Type B pancreatic cell (in vitro differentiated cells): ENCODE data around the gene MKS1. TPM values are rescaled to one million over a fixed set of nuclear protein-coding genes. Genes with fewer than 3 reads are reported as not detected.

Source experiments
- DNase-seq: peaks from one replicate; pipeline ENCODE4 v3.0.0; 2021; ENCODE audit warnings: mixed read lengths; ENCODE audit not compliant: unreplicated experiment; ENCODE audit errors: extremely low spot score
- H3K27ac Mint-ChIP-seq: 2 replicates; pipeline ENCODE4 v1.8.0; 2021; ENCODE audit warnings: mild to moderate bottlenecking, mixed read lengths
- H3K27me3 Mint-ChIP-seq: 2 replicates; pipeline ENCODE4 v1.8.0; 2021; ENCODE audit warnings: mixed read lengths
- H3K36me3 Mint-ChIP-seq: 2 replicates; pipeline ENCODE4 v1.8.0; 2021; ENCODE audit warnings: mixed read lengths
- H3K4me1 Mint-ChIP-seq: one replicate; pipeline ENCODE4 v1.8.0; 2021; ENCODE audit warnings: mixed read lengths; ENCODE audit not compliant: unreplicated experiment
- H3K4me3 Mint-ChIP-seq: 2 replicates; pipeline ENCODE4 v1.8.0; 2021; ENCODE audit warnings: mild to moderate bottlenecking, mixed read lengths
- H3K9me3 Mint-ChIP-seq: 2 replicates; pipeline ENCODE4 v1.8.0; 2021; ENCODE audit warnings: mixed read lengths
- total RNA-seq: library from RNA; stranded (reverse); gene quantifications from 2 replicates; pipeline ENCODE4 v1.2.1, GENCODE V29; 2021; ENCODE audit warnings: low replicate concordance
- TF ChIP-seq, protein P1 (sequence below): fragments of 200-600 bp; sonication (generic); conservative IDR thresholded peaks from 2 replicates; pipeline ENCODE4 v1.5.0; 2021; ENCODE audit warnings: antibody characterized with exemption, mild to moderate bottlenecking

MKS1 gene
- total RNA-seq, 1 donor from 2014 or later = 33.2 TPM

DNA sequence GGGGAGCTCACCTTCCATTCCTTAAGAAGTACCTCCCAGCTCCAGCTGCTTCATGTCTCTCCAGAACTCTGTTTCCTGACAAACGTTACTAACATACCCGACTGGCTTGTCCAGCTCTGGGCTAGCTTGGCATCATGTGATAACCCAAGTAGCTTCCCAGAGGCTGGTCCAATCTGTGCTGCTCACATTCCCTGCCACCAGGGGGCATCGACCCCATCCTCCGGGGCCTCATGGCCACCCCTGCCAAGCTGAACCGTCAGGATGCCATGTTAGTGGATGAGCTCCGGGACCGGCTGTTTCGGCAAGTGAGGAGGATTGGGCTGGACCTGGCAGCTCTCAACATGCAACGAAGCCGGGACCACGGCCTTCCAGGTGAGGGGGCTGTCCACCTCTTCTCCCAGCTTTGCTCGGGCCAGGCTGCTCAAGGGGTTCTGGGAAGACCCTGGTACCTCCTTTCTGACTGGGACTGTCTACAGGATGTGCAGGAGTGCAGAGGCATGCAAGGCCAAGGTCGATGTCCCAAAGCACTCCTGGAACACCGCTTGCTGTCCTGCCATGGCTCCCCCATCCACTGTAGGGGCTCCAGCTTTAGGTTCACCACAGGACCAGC lies 18.9 kb downstream of the MKS1 start:
- no peaks in the 10 kb centered on the region for H3K36me3 Mint-ChIP-seq
- peaks cover 40% of the 10 kb centered on the region for H3K27me3 Mint-ChIP-seq
- TF ChIP-seq, protein P1, sequence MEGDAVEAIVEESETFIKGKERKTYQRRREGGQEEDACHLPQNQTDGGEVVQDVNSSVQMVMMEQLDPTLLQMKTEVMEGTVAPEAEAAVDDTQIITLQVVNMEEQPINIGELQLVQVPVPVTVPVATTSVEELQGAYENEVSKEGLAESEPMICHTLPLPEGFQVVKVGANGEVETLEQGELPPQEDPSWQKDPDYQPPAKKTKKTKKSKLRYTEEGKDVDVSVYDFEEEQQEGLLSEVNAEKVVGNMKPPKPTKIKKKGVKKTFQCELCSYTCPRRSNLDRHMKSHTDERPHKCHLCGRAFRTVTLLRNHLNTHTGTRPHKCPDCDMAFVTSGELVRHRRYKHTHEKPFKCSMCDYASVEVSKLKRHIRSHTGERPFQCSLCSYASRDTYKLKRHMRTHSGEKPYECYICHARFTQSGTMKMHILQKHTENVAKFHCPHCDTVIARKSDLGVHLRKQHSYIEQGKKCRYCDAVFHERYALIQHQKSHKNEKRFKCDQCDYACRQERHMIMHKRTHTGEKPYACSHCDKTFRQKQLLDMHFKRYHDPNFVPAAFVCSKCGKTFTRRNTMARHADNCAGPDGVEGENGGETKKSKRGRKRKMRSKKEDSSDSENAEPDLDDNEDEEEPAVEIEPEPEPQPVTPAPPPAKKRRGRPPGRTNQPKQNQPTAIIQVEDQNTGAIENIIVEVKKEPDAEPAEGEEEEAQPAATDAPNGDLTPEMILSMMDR = peak; percentile 77
- DNase-seq = no peak
- H3K27ac Mint-ChIP-seq = no peak overlapping the region
- H3K4me3 Mint-ChIP-seq = no peak overlapping the region
- H3K9me3 Mint-ChIP-seq = no peaks in the 10 kb centered on the region
- no peaks in the 10 kb centered on the region for H3K4me1 Mint-ChIP-seq

DNA sequence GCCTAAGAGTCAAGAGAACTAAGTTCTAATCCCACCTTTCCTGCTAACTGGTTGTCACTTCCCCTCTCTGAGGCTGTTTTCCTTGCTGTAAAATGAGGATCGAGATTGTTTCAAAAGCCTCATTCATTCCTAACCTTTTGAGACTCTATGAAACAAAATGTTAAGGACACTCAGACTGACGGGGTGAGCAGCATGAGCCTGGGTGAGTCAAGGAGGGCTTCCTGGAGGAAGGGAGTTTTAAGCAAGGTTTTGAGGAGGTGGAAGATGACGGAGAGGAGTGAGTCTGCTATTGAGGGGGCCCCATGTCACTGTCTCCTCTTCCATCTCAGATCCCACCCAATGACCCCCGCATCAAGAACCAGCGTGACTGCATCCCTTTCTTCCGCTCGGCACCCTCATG lies 22.4 kb downstream of the MKS1 start:
- H3K27me3 Mint-ChIP-seq = peaks cover 55% of the 10 kb centered on the region

DNA sequence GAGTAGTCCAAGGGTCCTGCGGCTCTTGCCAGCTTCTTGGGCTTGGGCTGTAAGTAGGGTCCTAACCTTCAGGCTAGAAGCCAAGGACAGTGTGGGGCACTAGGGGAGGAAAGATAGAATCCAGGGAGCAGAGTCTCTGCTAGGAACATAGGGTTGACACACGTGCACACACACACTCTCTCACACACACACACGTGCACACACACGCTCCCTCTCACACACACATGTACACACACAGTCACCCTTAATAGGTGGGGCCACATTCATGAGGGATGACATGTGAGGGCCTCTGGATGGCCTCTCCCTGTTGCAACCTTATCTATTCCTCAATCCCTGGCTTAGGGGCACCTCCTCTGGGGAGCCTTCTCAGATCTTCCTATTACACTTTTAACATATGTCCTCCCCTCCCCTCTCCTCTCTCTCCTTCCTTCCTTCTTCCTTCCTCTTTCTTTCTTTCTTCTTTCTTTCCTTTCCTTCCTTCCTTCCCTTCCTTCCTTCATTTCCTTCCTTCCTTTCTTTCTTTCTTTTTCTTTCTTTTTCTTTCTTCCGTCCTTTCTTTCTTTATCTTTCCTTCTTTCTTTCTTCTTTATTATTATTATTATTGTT lies 23.4 kb downstream of the MKS1 start:
- H3K9me3 Mint-ChIP-seq = no peaks in the 10 kb centered on the region
- no peak overlapping the region for H3K4me3 Mint-ChIP-seq
- DNase-seq = no peak
- H3K27ac Mint-ChIP-seq = no peak overlapping the region
- no peaks in the 10 kb centered on the region for H3K36me3 Mint-ChIP-seq
- peaks cover 61% of the 10 kb centered on the region for H3K27me3 Mint-ChIP-seq
- TF ChIP-seq, protein P1 = no peak
- H3K4me1 Mint-ChIP-seq = no peaks in the 10 kb centered on the region

More for the DNA sequence above, 22.4 kb downstream of the MKS1 start:
- Mint-ChIP-seq H3K4me1 (no peaks in the 10 kb centered on the region), H3K27ac (no peak overlapping the region), H3K36me3 (no peaks in the 10 kb centered on the region), H3K9me3 (no peaks in the 10 kb centered on the region), H3K4me3 (no peak overlapping the region)
- no peak for DNase-seq
- TF ChIP-seq, protein P1 = no peak

DNA sequence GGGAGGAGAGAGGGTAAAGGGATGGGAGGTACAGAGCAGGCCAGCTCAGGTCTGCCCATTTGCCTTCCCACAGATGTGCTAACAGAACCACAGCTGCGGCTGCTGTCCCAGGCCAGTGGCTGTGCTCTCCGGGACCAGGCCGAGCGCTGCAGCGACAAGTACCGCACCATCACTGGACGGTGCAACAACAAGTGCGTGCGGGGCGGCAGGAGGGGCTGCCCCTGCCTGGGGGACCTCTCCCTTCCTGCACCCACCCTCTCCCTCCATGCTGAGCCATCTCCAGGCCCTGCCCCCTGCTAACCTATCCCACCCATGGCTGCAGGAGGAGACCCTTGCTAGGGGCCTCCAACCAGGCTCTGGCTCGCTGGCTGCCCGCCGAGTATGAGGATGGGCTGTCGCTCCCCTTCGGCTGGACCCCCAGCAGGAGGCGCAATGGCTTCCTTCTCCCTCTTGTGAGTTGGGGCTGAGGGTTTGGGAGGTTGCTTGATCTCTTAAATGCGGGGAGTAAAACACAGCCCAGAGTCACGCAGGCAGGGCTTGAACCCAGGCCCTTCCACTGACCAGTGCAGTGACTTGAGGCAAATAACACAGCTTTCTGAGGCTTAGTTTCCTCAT lies 25.3 kb downstream of the MKS1 start:
- no peak overlapping the region for H3K4me3 Mint-ChIP-seq
- H3K36me3 Mint-ChIP-seq = no peaks in the 10 kb centered on the region
- TF ChIP-seq, protein P1 = no peak
- DNase-seq = no peak
- no peak overlapping the region for H3K27ac Mint-ChIP-seq
- no peaks in the 10 kb centered on the region for H3K4me1 Mint-ChIP-seq
- H3K9me3 Mint-ChIP-seq = no peaks in the 10 kb centered on the region
- peaks cover 62% of the 10 kb centered on the region for H3K27me3 Mint-ChIP-seq

DNA sequence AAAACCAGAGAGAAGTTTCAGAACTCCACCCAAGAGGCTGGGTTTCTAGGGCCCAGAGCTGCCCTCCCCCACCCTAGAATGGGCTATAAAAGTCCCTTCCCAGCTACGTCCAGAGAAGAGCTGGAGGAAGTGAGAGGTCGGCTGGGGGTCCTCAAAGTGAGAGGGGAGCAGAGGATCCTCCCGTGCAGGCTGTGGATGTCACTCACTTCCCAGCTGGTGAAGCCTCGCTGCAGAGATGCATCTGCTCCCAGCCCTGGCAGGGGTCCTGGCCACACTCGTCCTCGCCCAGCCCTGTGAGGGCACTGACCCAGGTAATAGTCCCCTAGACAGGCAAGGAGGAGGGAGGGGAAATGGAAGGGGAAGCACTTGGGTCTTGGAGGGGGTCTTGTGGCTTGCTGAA lies 26.4 kb downstream of the MKS1 start, which contains the start of gene EPX:
EPX (plus strand) TSS at position 115 of the 400 bp plus-strand sequence; CDS start at position 236, 121 bp downstream.
- no peak within 1 kb of the TSS for H3K27ac Mint-ChIP-seq
- TF ChIP-seq, protein P1 = no peak
- DNase-seq = no peak
- no peak within 1 kb of the TSS for H3K4me3 Mint-ChIP-seq
- H3K27me3 Mint-ChIP-seq = peaks cover 62% of the 10 kb centered on the region
- H3K9me3 Mint-ChIP-seq = no peaks in the 10 kb centered on the region
- H3K4me1 Mint-ChIP-seq = no peaks in the 10 kb centered on the region
- no peaks in the 10 kb centered on the region for H3K36me3 Mint-ChIP-seq
